ENCODE data around the gene TBC1D4. TPM values are rescaled to one million over a fixed set of nuclear protein-coding genes. Genes with fewer than 3 reads are reported as not detected.
A peak's percentile ranks its signal among the peaks of the same experiment; 100 is the strongest.

Gene TBC1D4, protein sequence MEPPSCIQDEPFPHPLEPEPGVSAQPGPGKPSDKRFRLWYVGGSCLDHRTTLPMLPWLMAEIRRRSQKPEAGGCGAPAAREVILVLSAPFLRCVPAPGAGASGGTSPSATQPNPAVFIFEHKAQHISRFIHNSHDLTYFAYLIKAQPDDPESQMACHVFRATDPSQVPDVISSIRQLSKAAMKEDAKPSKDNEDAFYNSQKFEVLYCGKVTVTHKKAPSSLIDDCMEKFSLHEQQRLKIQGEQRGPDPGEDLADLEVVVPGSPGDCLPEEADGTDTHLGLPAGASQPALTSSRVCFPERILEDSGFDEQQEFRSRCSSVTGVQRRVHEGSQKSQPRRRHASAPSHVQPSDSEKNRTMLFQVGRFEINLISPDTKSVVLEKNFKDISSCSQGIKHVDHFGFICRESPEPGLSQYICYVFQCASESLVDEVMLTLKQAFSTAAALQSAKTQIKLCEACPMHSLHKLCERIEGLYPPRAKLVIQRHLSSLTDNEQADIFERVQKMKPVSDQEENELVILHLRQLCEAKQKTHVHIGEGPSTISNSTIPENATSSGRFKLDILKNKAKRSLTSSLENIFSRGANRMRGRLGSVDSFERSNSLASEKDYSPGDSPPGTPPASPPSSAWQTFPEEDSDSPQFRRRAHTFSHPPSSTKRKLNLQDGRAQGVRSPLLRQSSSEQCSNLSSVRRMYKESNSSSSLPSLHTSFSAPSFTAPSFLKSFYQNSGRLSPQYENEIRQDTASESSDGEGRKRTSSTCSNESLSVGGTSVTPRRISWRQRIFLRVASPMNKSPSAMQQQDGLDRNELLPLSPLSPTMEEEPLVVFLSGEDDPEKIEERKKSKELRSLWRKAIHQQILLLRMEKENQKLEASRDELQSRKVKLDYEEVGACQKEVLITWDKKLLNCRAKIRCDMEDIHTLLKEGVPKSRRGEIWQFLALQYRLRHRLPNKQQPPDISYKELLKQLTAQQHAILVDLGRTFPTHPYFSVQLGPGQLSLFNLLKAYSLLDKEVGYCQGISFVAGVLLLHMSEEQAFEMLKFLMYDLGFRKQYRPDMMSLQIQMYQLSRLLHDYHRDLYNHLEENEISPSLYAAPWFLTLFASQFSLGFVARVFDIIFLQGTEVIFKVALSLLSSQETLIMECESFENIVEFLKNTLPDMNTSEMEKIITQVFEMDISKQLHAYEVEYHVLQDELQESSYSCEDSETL (N-terminal part only)
- 1 to 10 TPM; 5.8 to 7.7 TPM for polyA plus RNA-seq

DNA sequence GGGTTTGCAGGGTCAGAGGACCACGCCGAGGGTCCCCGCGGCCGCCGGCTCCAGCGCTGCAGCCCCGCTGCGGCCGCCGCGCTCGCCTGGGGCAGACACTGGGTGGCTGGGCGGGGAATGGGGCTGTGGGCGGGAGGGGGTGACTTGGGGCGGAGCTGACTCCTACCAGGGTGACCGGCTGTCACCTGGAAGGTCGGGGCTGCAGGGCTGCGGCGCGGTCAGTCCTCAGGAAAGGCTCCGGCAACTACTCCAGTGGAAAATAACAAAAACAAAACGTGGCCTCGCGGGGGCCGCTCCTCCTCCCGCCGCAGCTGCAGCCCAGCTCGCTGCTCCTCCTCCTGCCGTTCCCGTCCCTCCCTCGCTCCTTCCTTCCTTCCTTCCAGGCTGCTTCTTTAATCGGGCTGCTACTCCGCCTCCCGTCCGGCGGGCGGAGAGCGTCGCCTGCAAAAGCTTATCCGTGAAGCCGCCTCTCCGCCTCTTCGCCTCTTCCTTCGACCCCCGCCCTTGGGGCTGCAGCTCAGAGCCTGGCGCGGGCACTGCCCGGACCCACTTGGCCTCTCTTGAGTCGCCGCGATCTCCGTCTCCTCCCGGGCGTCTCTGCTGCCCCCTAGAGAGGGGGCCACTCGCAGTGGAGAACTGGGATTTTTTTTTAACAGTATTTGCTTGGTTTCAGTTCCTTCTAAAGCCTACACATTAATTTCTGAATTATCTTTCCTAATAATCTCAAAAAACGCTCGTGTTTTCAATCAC is at the start of gene TBC1D4:
TBC1D4 (minus strand) TSS at position 100 of the 750 bp plus-strand sequence. CDS start 402 bp downstream, outside the sequence.
- Histone ChIP-seq H3K4me3 (ENCODE audit: low read depth in 1 of 2, low read length in 2 of 2) (peak within 1 kb of the TSS; percentile 74 to 77), H3K9me3 (ENCODE audit: control insufficient read depth in 2 of 2, insufficient read depth in 1 of 2, low read depth in 1 of 2, low read length in 1 of 2) (no peaks in the 10 kb centered on the region), H3K27me3 (ENCODE audit: control insufficient read depth in 1 of 2, insufficient read depth in 2 of 2, low read length in 2 of 2) (no peaks in the 10 kb centered on the region), H3K4me1 (ENCODE audit: control insufficient read depth in 2 of 2, insufficient read depth in 2 of 2, low read length in 1 of 2) (no peaks in the 10 kb centered on the region), H3K36me3 (ENCODE audit: control insufficient read depth in 2 of 2, insufficient read depth in 2 of 2, low read length in 1 of 2) (no peaks in the 10 kb centered on the region), H3K27ac (ENCODE audit: low read depth in 2 of 2, low read length in 1 of 2) (peak within 1 kb of the TSS; percentile 70 to 91)
- 0% methylated on average over 55 to 58 of the region's 58 CpGs for WGBS, 2 donors

DNA sequence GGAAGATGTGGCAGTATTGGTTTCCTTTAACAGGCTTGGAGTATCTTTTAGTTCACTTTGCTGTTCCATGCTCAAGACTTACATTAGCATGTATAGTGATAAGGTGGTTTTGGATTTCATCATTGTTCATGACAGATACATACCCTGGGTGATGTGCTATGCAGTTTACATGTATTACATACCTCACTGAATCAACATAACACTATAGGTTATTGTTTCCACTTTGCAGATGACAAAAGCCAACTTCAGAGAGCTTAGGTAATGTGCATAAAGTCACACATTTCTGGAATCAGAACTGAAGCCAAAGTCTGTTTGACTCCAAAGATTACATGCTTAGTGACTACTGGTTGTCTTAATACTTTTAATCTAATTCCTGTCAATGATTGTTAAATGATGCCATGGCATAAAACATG is 48.6 kb upstream of the TBC1D4 start:
- Histone ChIP-seq H3K9me3 (ENCODE audit: control insufficient read depth in 2 of 2, insufficient read depth in 1 of 2, low read depth in 1 of 2, low read length in 1 of 2) (no peaks in the 10 kb centered on the region), H3K36me3 (ENCODE audit: control insufficient read depth in 2 of 2, insufficient read depth in 2 of 2, low read length in 1 of 2) (peaks cover 2 to 6% of the 10 kb centered on the region in 2 donors), H3K4me1 (ENCODE audit: control insufficient read depth in 2 of 2, insufficient read depth in 2 of 2, low read length in 1 of 2) (no peaks in the 10 kb centered on the region), H3K27me3 (ENCODE audit: control insufficient read depth in 1 of 2, insufficient read depth in 2 of 2, low read length in 2 of 2) (no peaks in the 10 kb centered on the region), H3K4me3 (ENCODE audit: low read depth in 1 of 2, low read length in 2 of 2) (no peak overlapping the region), H3K27ac (ENCODE audit: low read depth in 2 of 2, low read length in 1 of 2) (no peak overlapping the region)

DNA sequence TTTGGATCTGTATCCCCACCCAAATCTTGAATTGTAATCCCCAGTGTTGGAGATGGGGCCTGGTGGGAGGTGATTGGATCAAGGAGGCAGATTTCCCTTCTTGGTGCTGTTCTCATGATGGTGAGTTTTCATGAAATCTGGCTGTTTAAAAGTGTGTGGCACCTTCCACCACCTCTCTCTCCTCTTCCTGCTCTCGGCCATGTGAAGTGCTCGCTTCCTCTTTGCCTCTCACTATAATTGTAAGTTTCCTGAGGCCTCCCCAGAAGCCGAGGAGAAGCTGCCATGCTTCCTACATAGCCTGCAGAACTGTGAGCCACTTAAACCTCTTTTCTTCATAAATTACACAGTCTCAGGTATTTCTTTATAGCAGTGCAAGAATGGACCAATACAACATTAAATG is 40.0 kb upstream of the TBC1D4 start:
- Histone ChIP-seq H3K36me3 (ENCODE audit: control insufficient read depth in 2 of 2, insufficient read depth in 2 of 2, low read length in 1 of 2) (no peaks in the 10 kb centered on the region), H3K27me3 (ENCODE audit: control insufficient read depth in 1 of 2, insufficient read depth in 2 of 2, low read length in 2 of 2) (no peaks in the 10 kb centered on the region), H3K27ac (ENCODE audit: low read depth in 2 of 2, low read length in 1 of 2) (no peak overlapping the region), H3K4me3 (ENCODE audit: low read depth in 1 of 2, low read length in 2 of 2) (no peak overlapping the region), H3K9me3 (ENCODE audit: control insufficient read depth in 2 of 2, insufficient read depth in 1 of 2, low read depth in 1 of 2, low read length in 1 of 2) (no peaks in the 10 kb centered on the region), H3K4me1 (ENCODE audit: control insufficient read depth in 2 of 2, insufficient read depth in 2 of 2, low read length in 1 of 2) (no peaks in the 10 kb centered on the region)
- 79 to 84% methylated on average over 3 of the region's 3 CpGs for WGBS, 2 donors

DNA sequence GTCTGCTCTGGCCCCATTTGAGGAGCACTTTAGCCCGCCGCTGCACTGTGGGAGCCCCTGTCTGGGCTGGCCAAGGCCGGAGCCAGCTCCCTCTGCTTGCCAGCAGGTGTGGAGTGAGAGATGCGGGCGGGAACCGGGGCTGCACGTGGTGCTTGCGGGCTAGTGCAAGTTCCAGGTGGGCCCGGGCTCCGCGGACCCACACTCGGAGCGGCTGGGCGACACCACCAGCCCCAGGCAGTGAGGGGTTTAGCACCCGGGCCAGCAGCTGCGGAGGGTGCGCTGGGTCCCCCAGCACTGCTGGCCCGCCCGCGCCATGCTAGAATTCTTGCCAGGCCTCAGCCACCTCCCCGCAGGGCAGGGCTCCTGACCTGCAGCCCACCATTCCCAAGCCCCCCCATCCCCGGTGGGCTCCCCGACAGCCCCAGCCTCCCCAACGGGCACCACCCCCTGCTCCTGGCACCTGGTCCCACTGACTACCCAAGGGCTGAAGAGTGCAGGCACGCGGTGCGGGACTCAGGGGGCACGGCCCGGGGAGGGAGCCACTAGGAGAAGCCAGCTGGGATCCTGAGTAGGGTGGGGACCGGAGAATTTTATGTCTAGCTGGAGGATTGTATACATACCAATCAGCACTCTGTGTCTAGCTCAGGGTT is 36.6 kb upstream of the TBC1D4 start:
- Histone ChIP-seq H3K4me1 (ENCODE audit: control insufficient read depth in 2 of 2, insufficient read depth in 2 of 2, low read length in 1 of 2) (no peaks in the 10 kb centered on the region), H3K4me3 (ENCODE audit: low read depth in 1 of 2, low read length in 2 of 2) (no peak overlapping the region), H3K27me3 (ENCODE audit: control insufficient read depth in 1 of 2, insufficient read depth in 2 of 2, low read length in 2 of 2) (no peaks in the 10 kb centered on the region), H3K27ac (ENCODE audit: low read depth in 2 of 2, low read length in 1 of 2) (no peak overlapping the region), H3K36me3 (ENCODE audit: control insufficient read depth in 2 of 2, insufficient read depth in 2 of 2, low read length in 1 of 2) (no peaks in the 10 kb centered on the region), H3K9me3 (ENCODE audit: control insufficient read depth in 2 of 2, insufficient read depth in 1 of 2, low read depth in 1 of 2, low read length in 1 of 2) (no peaks in the 10 kb centered on the region)
- WGBS, 2 donors = 95 to 97% methylated on average over 26 to 30 of the region's 30 CpGs

DNA sequence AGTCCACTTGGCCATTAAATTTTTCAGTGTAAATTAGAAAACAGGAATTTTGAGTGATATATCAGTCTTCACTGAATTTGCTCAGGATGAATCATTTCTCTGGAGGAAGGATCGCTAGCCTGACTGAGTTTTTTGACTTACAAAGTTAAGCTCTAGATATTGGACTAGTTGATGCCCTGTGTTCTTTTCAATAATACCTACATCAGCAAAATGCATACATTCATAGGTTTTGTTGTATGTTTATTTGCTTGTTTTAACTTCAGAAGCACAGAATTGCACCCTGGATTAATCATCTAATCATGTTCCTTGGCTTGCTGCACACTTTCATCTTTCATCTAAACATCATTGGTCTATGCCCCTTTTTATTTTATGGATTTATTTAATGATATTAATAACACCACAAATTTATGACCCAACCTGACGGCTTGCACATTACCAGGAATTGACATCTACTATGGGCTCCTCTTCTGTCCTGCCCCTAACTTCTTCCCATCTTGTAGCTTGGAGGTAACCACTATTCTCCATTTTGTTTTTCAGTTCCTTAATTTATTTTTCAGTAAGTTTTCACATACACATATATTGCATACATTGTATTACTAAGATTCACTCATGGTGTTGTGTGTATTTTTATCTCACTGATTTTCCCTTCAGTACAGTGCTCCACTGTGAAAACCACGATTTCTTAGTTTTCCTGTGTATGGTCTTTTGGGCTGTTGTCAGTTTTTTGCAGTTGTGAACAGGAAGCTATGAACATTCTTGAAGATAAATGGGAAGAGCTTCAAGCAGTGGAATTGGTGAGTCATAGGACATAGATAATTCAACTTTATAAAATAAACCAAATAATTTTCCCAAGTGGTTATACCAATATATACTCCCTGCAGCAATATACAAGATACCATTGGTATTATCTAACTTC is 32.4 kb upstream of the TBC1D4 start:
- no peak overlapping the region for H3K4me3 ChIP-seq (ENCODE audit: low read depth in 1 of 2, low read length in 2 of 2)
- 81 to 87% methylated on average over 3 of the region's 3 CpGs for WGBS, 2 donors

DNA sequence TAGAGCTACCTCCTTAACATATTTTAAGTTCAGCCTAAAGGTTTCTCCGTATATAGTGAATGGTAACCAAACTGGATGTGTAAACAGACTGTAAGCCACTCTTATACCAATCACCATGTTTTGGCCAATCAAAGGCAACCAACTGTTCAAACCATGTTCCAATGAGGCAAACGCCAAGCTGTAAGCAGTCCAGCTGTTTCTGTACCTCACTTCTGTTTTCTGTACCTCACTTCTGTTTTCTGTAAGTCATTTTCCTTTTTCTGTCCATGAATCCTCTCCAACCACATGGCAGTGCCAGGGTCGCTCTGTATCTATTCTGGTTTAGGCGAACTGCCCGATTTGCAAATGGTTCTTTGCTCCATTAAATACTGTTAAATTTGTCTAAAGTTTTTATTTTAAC is 31.3 kb upstream of the TBC1D4 start:
- H3K4me3 ChIP-seq (ENCODE audit: low read depth in 1 of 2, low read length in 2 of 2) = no peak overlapping the region
- WGBS, 2 donors = 89 to 93% methylated on average over 5 of the region's 5 CpGs
- no peaks in the 10 kb centered on the region for H3K9me3 ChIP-seq (ENCODE audit: control insufficient read depth in 2 of 2, insufficient read depth in 1 of 2, low read depth in 1 of 2, low read length in 1 of 2)
- no peaks in the 10 kb centered on the region for H3K36me3 ChIP-seq (ENCODE audit: control insufficient read depth in 2 of 2, insufficient read depth in 2 of 2, low read length in 1 of 2)
- no peaks in the 10 kb centered on the region for H3K4me1 ChIP-seq (ENCODE audit: control insufficient read depth in 2 of 2, insufficient read depth in 2 of 2, low read length in 1 of 2)
- H3K27me3 ChIP-seq (ENCODE audit: control insufficient read depth in 1 of 2, insufficient read depth in 2 of 2, low read length in 2 of 2) = no peaks in the 10 kb centered on the region
- no peak overlapping the region for H3K27ac ChIP-seq (ENCODE audit: low read depth in 2 of 2, low read length in 1 of 2)

More for the DNA sequence above, 32.4 kb upstream of the TBC1D4 start:
- Histone ChIP-seq H3K27ac (ENCODE audit: low read depth in 2 of 2, low read length in 1 of 2) (no peak overlapping the region), H3K4me1 (ENCODE audit: control insufficient read depth in 2 of 2, insufficient read depth in 2 of 2, low read length in 1 of 2) (no peaks in the 10 kb centered on the region), H3K27me3 (ENCODE audit: control insufficient read depth in 1 of 2, insufficient read depth in 2 of 2, low read length in 2 of 2) (no peaks in the 10 kb centered on the region), H3K36me3 (ENCODE audit: control insufficient read depth in 2 of 2, insufficient read depth in 2 of 2, low read length in 1 of 2) (no peaks in the 10 kb centered on the region), H3K9me3 (ENCODE audit: control insufficient read depth in 2 of 2, insufficient read depth in 1 of 2, low read depth in 1 of 2, low read length in 1 of 2) (no peaks in the 10 kb centered on the region)

DNA sequence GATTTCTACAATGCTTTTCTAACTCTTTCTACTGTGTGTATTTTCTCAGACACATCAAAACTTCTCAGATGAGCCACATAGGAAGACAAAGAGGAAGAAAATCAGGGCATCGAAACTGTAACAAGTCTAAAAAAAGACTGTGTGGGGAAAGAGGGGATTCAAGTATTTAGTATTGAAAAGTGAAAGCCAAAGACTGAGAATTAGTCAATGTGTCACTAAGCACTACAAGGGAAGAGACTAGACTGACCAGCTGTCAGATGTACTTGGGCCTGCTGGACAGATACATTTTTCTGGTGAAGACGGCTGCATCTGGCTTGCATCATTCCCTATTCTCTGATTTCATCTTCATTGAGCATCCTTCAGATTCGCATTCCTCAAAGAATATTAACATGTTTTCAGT is 30.3 kb upstream of the TBC1D4 start:
- no peaks in the 10 kb centered on the region for H3K4me1 ChIP-seq (ENCODE audit: control insufficient read depth in 2 of 2, insufficient read depth in 2 of 2, low read length in 1 of 2)
- H3K4me3 ChIP-seq (ENCODE audit: low read depth in 1 of 2, low read length in 2 of 2) = no peak overlapping the region
- H3K27me3 ChIP-seq (ENCODE audit: control insufficient read depth in 1 of 2, insufficient read depth in 2 of 2, low read length in 2 of 2) = no peaks in the 10 kb centered on the region
- no peak overlapping the region for H3K27ac ChIP-seq (ENCODE audit: low read depth in 2 of 2, low read length in 1 of 2)
- 71 to 78% methylated on average over 3 of the region's 3 CpGs for WGBS, 2 donors
- H3K9me3 ChIP-seq (ENCODE audit: control insufficient read depth in 2 of 2, insufficient read depth in 1 of 2, low read depth in 1 of 2, low read length in 1 of 2) = no peaks in the 10 kb centered on the region
- no peaks in the 10 kb centered on the region for H3K36me3 ChIP-seq (ENCODE audit: control insufficient read depth in 2 of 2, insufficient read depth in 2 of 2, low read length in 1 of 2)

DNA sequence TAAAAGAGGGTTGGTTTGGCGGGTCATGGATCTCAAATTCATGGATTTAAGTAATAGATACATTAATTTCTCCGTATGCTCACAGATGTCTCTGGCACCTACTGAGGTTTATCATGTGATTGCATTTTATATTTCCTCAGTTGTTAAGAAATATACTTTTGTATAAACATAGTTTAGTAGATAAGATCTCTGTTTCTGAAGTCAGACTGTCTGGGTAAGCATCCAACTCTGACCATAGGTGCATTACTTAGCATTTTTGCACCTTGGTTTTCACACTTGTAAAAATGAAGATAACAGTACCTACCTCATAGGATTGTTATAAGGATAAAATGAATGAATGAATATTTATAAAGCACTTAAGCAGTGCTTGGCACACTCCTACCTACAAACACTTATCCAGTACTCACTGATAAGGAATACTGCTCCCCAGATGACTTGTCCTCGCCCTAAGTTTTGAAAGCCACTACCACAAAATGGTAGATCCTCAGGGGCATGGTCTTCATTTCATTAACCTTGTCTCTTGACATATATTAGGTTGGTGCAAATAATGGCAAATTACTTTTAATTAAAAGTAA is 29.2 kb upstream of the TBC1D4 start:
- Histone ChIP-seq H3K27me3 (ENCODE audit: control insufficient read depth in 1 of 2, insufficient read depth in 2 of 2, low read length in 2 of 2) (no peaks in the 10 kb centered on the region), H3K9me3 (ENCODE audit: control insufficient read depth in 2 of 2, insufficient read depth in 1 of 2, low read depth in 1 of 2, low read length in 1 of 2) (no peaks in the 10 kb centered on the region), H3K4me1 (ENCODE audit: control insufficient read depth in 2 of 2, insufficient read depth in 2 of 2, low read length in 1 of 2) (no peaks in the 10 kb centered on the region), H3K4me3 (ENCODE audit: low read depth in 1 of 2, low read length in 2 of 2) (no peak overlapping the region), H3K36me3 (ENCODE audit: control insufficient read depth in 2 of 2, insufficient read depth in 2 of 2, low read length in 1 of 2) (no peaks in the 10 kb centered on the region), H3K27ac (ENCODE audit: low read depth in 2 of 2, low read length in 1 of 2) (no peak overlapping the region)
- 94 to 98% methylated on average over 3 of the region's 3 CpGs for WGBS, 2 donors
